GM21515 (cell line): ENCODE measurements around the gene DQX1.
"Not testable (repeated sequence)": the region's sequence is repeated elsewhere in the genome, so short reads cannot be mapped to it uniquely, and the experiment has no call there.

Experiments
- ATAC-seq: cut with Tn5 transposase; IDR thresholded peaks from one replicate; pipeline ENCODE4 v1.9.1; 2021; ENCODE audit not compliant: unreplicated experiment

DQX1 gene

GRCh38 chr2:74525717-74526648, at the start of gene DQX1:
DQX1 (minus strand) TSS chr2:74526231; CDS start chr2:74525729, 502 bp downstream.
- ATAC-seq: no peak

GRCh38 chr2:74575320-74575719, 49.3 kb upstream of the DQX1 start:
- no peak for ATAC-seq

GRCh38 chr2:74573747-74574562, 47.9 kb upstream of the DQX1 start:
- ATAC-seq: peak; percentile 49

- ATAC-seq: no peak
Measured at GRCh38 chr2:74572178-74572925, 46.3 kb upstream of the DQX1 start.

GRCh38 chr2:74571058-74571457, 45.0 kb upstream of the DQX1 start:
- peak; percentile 61 for ATAC-seq

GRCh38 chr2:74569686-74570085, 43.7 kb upstream of the DQX1 start:
- ATAC-seq: no peak

GRCh38 chr2:74567881-74568280, 41.9 kb upstream of the DQX1 start:
- no peak for ATAC-seq

GRCh38 chr2:74566754-74567085, 40.7 kb upstream of the DQX1 start:
- ATAC-seq: no peak

GRCh38 chr2:74566076-74566753, 40.2 kb upstream of the DQX1 start:
- no peak for ATAC-seq

GRCh38 chr2:74564222-74564621, 38.2 kb upstream of the DQX1 start:
- no peak for ATAC-seq

GRCh38 chr2:74562126-74562775, 36.2 kb upstream of the DQX1 start:
- no peak for ATAC-seq

- not testable (repeated sequence) for ATAC-seq
Measured at GRCh38 chr2:74561022-74561421, 35.0 kb upstream of the DQX1 start.

- ATAC-seq: no peak
Measured at GRCh38 chr2:74560591-74560990, 34.6 kb upstream of the DQX1 start.

GRCh38 chr2:74559912-74560311, 33.9 kb upstream of the DQX1 start:
- ATAC-seq: no peak

GRCh38 chr2:74558284-74559230, 32.5 kb upstream of the DQX1 start:
- ATAC-seq: no peak

GRCh38 chr2:74556831-74557370, 30.9 kb upstream of the DQX1 start:
- no peak for ATAC-seq

- ATAC-seq: no peak
Measured at GRCh38 chr2:74556159-74556558, 30.1 kb upstream of the DQX1 start.

- ATAC-seq: no peak
Measured at GRCh38 chr2:74555610-74556103, 29.6 kb upstream of the DQX1 start.
